Activated CD4-positive, alpha-beta T cell treated with anti-CD3 and anti-CD28 coated beads for 24 hours (primary cell): ENCODE results near the gene XYLB.

Experiments used
- DNase-seq, 2 donors: peaks; one replicate each; pipeline ENCODE4 v3.0.0-alpha.2; 2020; ENCODE audit warnings: low read depth in 2 of 2

XYLB gene

GRCh38 chr3:38364721-38365400 is 18.3 kb downstream of the XYLB start:
- no peak for DNase-seq

- no peak for DNase-seq
These were observed 19.0 kb downstream of the XYLB start for GRCh38 chr3:38365469-38366062.

GRCh38 chr3:38366082-38366481 is 19.5 kb downstream of the XYLB start:
- no peak for DNase-seq

- DNase-seq, result no peak
These were observed 21.2 kb downstream of the XYLB start for GRCh38 chr3:38367779-38368178.

GRCh38 chr3:38368238-38368637 is 21.7 kb downstream of the XYLB start:
- DNase-seq, result no peak

GRCh38 chr3:38369186-38369585 is 22.6 kb downstream of the XYLB start:
- no peak for DNase-seq

- no peak for DNase-seq
These were observed 23.6 kb downstream of the XYLB start for GRCh38 chr3:38370149-38370548.

GRCh38 chr3:38370861-38371260 is 24.3 kb downstream of the XYLB start:
- no peak for DNase-seq

GRCh38 chr3:38371541-38372213 is 25.1 kb downstream of the XYLB start:
- no peak for DNase-seq

GRCh38 chr3:38372214-38372601 is 25.6 kb downstream of the XYLB start:
- DNase-seq, result no peak

GRCh38 chr3:38374221-38374620 is 27.6 kb downstream of the XYLB start:
- DNase-seq, result peak; percentile 2 to 35

- DNase-seq, result no peak
These were observed 28.5 kb downstream of the XYLB start for GRCh38 chr3:38375072-38375471.

GRCh38 chr3:38375488-38376097 is 29.0 kb downstream of the XYLB start:
- no peak for DNase-seq

GRCh38 chr3:38376098-38376816 is 29.7 kb downstream of the XYLB start:
- DNase-seq, result no peak

- DNase-seq, result no peak
These were observed 32.7 kb downstream of the XYLB start for GRCh38 chr3:38379201-38379770.

- DNase-seq, result no peak
These were observed 36.0 kb downstream of the XYLB start for GRCh38 chr3:38382506-38383080.

- DNase-seq, result no peak
These were observed 36.7 kb downstream of the XYLB start for GRCh38 chr3:38383156-38383875.

- no peak for DNase-seq
These were observed 40.6 kb downstream of the XYLB start for GRCh38 chr3:38386992-38387750.

GRCh38 chr3:38387862-38388261 is 41.3 kb downstream of the XYLB start:
- DNase-seq, result no peak

- no peak for DNase-seq
These were observed 46.1 kb downstream of the XYLB start for GRCh38 chr3:38392604-38393163.
